ENCODE results near the gene ZMAT2. TPM values are rescaled to one million over a fixed set of nuclear protein-coding genes. Genes with fewer than 3 reads are reported as not detected.
"Not testable (repeated sequence)": the region's sequence is repeated elsewhere in the genome, so short reads cannot be mapped to it uniquely, and the experiment has no call there.

Gene ZMAT2, protein sequence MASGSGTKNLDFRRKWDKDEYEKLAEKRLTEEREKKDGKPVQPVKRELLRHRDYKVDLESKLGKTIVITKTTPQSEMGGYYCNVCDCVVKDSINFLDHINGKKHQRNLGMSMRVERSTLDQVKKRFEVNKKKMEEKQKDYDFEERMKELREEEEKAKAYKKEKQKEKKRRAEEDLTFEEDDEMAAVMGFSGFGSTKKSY
- total RNA-seq (51.4 TPM), polyA plus RNA-seq (ENCODE audit: insufficient read depth, low read depth, low replicate concordance) (122 TPM)
- long read RNA-seq, donor 1, transcript ZMAT2-201 (6 exons, 1,647 nt), result major isoform, 7 of 13 reads
- long read RNA-seq, donor 1, partial matches to known transcripts, result 6 of 13 reads
- long read RNA-seq, donor 1, other reads (novel, unspliced or antisense), result 0 of 13 reads
- long read RNA-seq, donor 2, transcript ZMAT2-201 (6 exons, 1,647 nt), result major isoform, 10 of 15 reads
- long read RNA-seq, donor 2, partial matches to known transcripts, result 5 of 15 reads
- long read RNA-seq, donor 2, other reads (novel, unspliced or antisense), result 0 of 15 reads
- long read RNA-seq, donor 3, transcript ZMAT2-201 (6 exons, 1,647 nt), result major isoform, 17 of 30 reads
- long read RNA-seq, donor 3, partial matches to known transcripts, result 13 of 30 reads
- long read RNA-seq, donor 3, other reads (novel, unspliced or antisense), result 0 of 30 reads
- long read RNA-seq, donor 4, transcript ZMAT2-201 (6 exons, 1,647 nt), result major isoform, 12 of 13 reads
- long read RNA-seq, donor 4, partial matches to known transcripts, result 0 of 13 reads
- long read RNA-seq, donor 4, other reads (novel, unspliced or antisense), result 0 of 13 reads
- long read RNA-seq, donor 5, partial matches to known transcripts, result 0 of 2 reads
- long read RNA-seq, donor 5, other reads (novel, unspliced or antisense), result 0 of 2 reads
- long read RNA-seq, donor 6, transcript ZMAT2-201 (6 exons, 1,647 nt), result major isoform, 34 of 65 reads
- long read RNA-seq, donor 6, partial matches to known transcripts, result 31 of 65 reads
- long read RNA-seq, donor 6, other reads (novel, unspliced or antisense), result 0 of 65 reads
- long read RNA-seq, donor 7, transcript ZMAT2-201 (6 exons, 1,647 nt), result major isoform, 6 of 11 reads
- long read RNA-seq, donor 7, partial matches to known transcripts, result 1 of 11 reads
- long read RNA-seq, donor 7, other reads (novel, unspliced or antisense), result 4 of 11 reads
- long read RNA-seq, donor 8, transcript ZMAT2-201 (6 exons, 1,647 nt), result major isoform, 13 of 29 reads
- long read RNA-seq, donor 8, partial matches to known transcripts, result 16 of 29 reads
- long read RNA-seq, donor 8, other reads (novel, unspliced or antisense), result 0 of 29 reads
- long read RNA-seq, donor 9, transcript ZMAT2-201 (6 exons, 1,647 nt), result major isoform, 8 of 8 reads
- long read RNA-seq, donor 9, partial matches to known transcripts, result 0 of 8 reads
- long read RNA-seq, donor 9, other reads (novel, unspliced or antisense), result 0 of 8 reads
- long read RNA-seq, donor 10, transcript ZMAT2-201 (6 exons, 1,647 nt), result major isoform, 22 of 34 reads
- long read RNA-seq, donor 10, partial matches to known transcripts, result 12 of 34 reads
- long read RNA-seq, donor 10, other reads (novel, unspliced or antisense), result 0 of 34 reads

DNA sequence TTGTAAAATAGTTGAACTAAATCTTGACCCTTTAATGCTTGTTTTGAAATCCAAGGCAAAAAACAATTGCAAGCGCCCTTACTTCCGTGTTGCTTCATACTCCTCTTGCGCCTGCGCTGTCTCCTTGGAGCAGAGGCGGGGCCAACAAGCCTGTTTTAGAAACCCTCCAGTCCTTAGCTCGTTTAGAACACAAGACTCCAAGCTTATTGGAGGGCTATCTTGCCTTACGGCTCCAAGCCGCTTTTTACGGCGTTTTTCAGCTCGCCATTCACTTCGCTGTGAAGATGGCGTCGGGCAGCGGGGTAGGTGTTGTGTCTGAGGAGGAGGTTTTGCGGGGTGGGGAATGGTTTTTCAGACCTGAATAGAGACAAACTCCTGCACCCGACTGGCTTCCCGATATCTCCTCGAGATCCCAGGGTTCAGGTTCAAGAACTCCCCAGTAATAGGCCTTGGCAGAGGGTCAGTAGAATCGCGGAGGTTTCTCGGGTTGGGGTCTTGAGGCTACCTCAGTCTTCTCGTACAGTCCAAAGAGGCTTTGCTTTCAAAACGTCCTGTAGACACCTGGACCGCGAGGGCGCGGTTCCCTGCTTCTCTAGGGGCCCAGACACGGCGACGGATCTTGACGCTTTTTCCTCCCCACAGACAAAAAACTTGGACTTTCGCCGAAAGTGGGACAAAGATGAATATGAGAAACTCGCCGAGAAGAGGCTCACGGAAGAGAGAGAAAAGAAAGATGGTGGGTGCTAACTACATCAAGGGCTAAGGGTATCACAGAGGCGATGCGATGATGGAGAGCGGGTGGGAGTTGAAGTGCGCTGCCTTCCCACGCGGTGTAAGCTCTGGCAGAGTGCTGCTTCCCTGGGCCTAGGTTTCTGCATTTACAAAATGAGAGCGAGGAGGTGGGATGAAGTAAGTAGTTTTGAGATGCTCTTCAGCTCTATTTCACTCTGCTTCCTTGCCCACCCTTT, at the start of gene ZMAT2:
TSS of gene ZMAT2 (plus strand) at position 271 of the 968 bp plus-strand sequence. CDS start at position 285, 14 bp downstream.
- TF ChIP-seq, protein P1, sequence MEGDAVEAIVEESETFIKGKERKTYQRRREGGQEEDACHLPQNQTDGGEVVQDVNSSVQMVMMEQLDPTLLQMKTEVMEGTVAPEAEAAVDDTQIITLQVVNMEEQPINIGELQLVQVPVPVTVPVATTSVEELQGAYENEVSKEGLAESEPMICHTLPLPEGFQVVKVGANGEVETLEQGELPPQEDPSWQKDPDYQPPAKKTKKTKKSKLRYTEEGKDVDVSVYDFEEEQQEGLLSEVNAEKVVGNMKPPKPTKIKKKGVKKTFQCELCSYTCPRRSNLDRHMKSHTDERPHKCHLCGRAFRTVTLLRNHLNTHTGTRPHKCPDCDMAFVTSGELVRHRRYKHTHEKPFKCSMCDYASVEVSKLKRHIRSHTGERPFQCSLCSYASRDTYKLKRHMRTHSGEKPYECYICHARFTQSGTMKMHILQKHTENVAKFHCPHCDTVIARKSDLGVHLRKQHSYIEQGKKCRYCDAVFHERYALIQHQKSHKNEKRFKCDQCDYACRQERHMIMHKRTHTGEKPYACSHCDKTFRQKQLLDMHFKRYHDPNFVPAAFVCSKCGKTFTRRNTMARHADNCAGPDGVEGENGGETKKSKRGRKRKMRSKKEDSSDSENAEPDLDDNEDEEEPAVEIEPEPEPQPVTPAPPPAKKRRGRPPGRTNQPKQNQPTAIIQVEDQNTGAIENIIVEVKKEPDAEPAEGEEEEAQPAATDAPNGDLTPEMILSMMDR (IDR thresholded peaks at IDR 0.05; ENCODE audit: borderline replicate concordance, extremely low read depth, insufficient read depth), result no peak

DNA sequence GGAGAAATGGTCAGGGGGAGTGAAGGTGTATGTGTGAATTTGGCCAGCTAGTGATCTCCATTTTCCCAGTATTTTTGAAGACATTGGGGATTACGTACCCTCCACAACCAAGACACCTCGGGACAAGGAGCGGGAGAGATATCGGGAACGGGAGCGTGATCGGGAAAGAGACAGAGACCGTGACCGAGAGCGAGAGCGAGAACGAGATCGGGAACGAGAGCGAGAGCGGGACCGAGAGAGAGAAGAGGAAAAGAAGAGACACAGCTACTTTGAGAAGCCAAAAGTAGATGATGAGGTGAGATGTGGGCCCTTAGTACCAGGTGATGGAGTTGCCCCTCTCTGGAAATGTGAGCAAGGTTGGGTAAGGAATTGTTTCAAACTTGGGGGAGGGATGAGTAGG, 41.4 kb upstream of the ZMAT2 start:
- no peaks in the 10 kb centered on the region for H3K27me3 ChIP-seq (ENCODE audit: control insufficient read depth, insufficient read depth, low read length)
- no peak overlapping the region for H3K27ac ChIP-seq (ENCODE audit: low read depth in 2 of 2, low read length in 2 of 2)
- no peaks in the 10 kb centered on the region for H3K4me1 ChIP-seq (ENCODE audit: control insufficient read depth in 2 of 3, insufficient read depth in 2 of 3, low read depth in 1 of 3, low read length in 3 of 3)
- intact Hi-C loops (cut with DNase I), result no loop called here
- H3K9ac ChIP-seq (ENCODE audit: low read length in 3 of 3), result no peak overlapping the region
- FAIRE-seq (no peak), DNase-seq (no peak)
- no peaks in the 10 kb centered on the region for H3K9me3 ChIP-seq (ENCODE audit: control insufficient read depth in 2 of 3, insufficient read depth in 1 of 3, low read length in 3 of 3)
- H3K36me3 ChIP-seq (ENCODE audit: control insufficient read depth in 2 of 3, insufficient read depth in 3 of 3, low read length in 3 of 3), result peaks cover 5 to 70% (median 63%) of the 10 kb centered on the region in 3 donors
- TF ChIP-seq, protein P1 (IDR thresholded peaks at IDR 0.05; ENCODE audit: borderline replicate concordance, extremely low read depth, insufficient read depth), result no peak
- H3K4me3 ChIP-seq (ENCODE audit: low read length in 3 of 3), result no peak overlapping the region

More for the DNA sequence above, at the start of gene ZMAT2:
- peak; percentile 98 for FAIRE-seq
- peaks cover 9 to 53% (median 52%) of the 10 kb centered on the region in 3 donors for H3K36me3 ChIP-seq (ENCODE audit: control insufficient read depth in 2 of 3, insufficient read depth in 3 of 3, low read length in 3 of 3)
- peaks cover 0 to 8% (median 0%) of the 10 kb centered on the region in 3 donors for H3K4me1 ChIP-seq (ENCODE audit: control insufficient read depth in 2 of 3, insufficient read depth in 2 of 3, low read depth in 1 of 3, low read length in 3 of 3)
- H3K27me3 ChIP-seq (ENCODE audit: control insufficient read depth, insufficient read depth, low read length), result no peaks in the 10 kb centered on the region
- H3K9me3 ChIP-seq (ENCODE audit: control insufficient read depth in 2 of 3, insufficient read depth in 1 of 3, low read length in 3 of 3), result no peaks in the 10 kb centered on the region
- intact Hi-C loops (cut with DNase I), result no loop called here
- peak; percentile 93 to 99 (median 96) for DNase-seq
- peak within 1 kb of the TSS; percentile 92 to 96 (median 93) for H3K4me3 ChIP-seq (ENCODE audit: low read length in 3 of 3)
- H3K27ac ChIP-seq (ENCODE audit: low read depth in 2 of 2, low read length in 2 of 2), result no peak within 1 kb of the TSS
- H3K9ac ChIP-seq (ENCODE audit: low read length in 3 of 3), result peak within 1 kb of the TSS; percentile 60 to 92 (median 80)

DNA sequence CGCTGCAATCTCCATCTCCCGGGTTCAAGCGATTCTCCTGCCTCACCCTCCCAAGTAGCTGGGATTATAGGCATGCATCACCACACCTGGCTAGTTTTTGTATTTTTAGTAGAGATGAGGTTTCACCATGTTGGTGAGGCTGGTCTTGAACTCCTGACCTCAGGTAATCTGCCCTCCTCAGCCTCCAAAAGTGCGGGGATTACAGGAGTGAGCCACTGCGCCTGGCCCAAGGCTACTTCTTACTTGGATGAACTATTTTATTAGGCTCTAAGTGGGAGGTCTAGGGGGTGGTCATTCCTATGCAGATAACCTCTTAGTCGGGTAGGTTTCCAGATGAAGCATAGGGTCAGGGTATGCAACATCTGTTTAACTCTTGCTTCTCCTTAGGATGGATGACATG, 39.9 kb upstream of the ZMAT2 start:
- intact Hi-C loops (cut with DNase I); H3K4me1 ChIP-seq (ENCODE audit: control insufficient read depth in 2 of 3, insufficient read depth in 2 of 3, low read depth in 1 of 3, low read length in 3 of 3); H3K27ac ChIP-seq (ENCODE audit: low read depth in 2 of 2, low read length in 2 of 2); H3K9ac ChIP-seq (ENCODE audit: low read length in 3 of 3); H3K4me3 ChIP-seq (ENCODE audit: low read length in 3 of 3); H3K27me3 ChIP-seq (ENCODE audit: control insufficient read depth, insufficient read depth, low read length); DNase-seq; H3K9me3 ChIP-seq (ENCODE audit: control insufficient read depth in 2 of 3, insufficient read depth in 1 of 3, low read length in 3 of 3); FAIRE-seq: not testable (repeated sequence)
- H3K36me3 ChIP-seq (ENCODE audit: control insufficient read depth in 2 of 3, insufficient read depth in 3 of 3, low read length in 3 of 3), result peaks cover 2 to 55% (median 52%) of the 10 kb centered on the region in 3 donors

Data from kidney (tissue), 22 donors.